HG03025 (cell line): ENCODE data around the gene WDFY2.
"Not testable (repeated sequence)": the region's sequence is repeated elsewhere in the genome, so short reads cannot be mapped to it uniquely, and the experiment has no call there.

ENCODE experiments used
- ATAC-seq: cut with Tn5 transposase; IDR thresholded peaks from one replicate; pipeline ENCODE4 v1.9.1; 2021; ENCODE audit warnings: mild to moderate bottlenecking, moderate library complexity; ENCODE audit not compliant: unreplicated experiment, low FRiP score

Gene WDFY2

GRCh38 chr13:51628059-51628852 lies 44.0 kb downstream of the WDFY2 start:
- no peak for ATAC-seq

DNA sequence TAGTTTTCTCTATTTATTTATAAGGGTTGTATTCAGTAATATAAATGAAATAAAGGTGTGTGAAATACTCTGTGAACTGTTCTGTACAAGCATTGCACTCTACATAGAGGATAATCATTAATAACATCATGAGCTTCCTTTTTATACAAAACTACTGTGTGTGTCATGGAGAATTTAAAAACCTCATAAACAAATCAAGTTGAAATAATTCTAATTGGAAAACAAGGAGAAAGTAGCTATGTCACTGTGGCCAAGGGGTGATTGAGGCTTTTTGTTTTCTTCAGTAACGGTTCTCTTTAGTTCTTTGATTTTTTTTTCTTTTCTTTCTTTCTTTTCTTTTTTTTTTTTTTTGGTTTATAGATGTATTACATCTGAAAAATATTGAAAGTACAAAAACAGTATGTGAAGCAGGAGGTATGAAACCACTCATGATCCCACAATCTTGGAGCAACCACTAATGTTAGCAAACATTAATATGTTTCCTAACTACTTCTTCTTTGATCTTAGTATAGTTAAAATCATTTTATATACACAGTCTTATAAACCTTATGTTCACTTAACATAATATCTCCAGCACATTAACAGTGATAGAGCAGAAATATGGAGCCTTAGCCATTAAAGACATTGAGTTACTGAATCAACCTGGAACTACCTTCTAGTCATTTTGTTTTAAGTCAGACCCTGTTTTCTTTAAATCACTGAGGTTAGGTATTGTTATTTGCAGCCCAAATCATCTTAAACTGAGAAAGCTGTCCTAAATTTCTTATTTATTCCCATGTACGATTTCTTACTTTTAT lies 45.4 kb downstream of the WDFY2 start:
- no peak for ATAC-seq

- no peak for ATAC-seq
These were observed 46.0 kb downstream of the WDFY2 start for GRCh38 chr13:51630288-51630615.

GRCh38 chr13:51632591-51633362 lies 48.5 kb downstream of the WDFY2 start:
- ATAC-seq: no peak

DNA sequence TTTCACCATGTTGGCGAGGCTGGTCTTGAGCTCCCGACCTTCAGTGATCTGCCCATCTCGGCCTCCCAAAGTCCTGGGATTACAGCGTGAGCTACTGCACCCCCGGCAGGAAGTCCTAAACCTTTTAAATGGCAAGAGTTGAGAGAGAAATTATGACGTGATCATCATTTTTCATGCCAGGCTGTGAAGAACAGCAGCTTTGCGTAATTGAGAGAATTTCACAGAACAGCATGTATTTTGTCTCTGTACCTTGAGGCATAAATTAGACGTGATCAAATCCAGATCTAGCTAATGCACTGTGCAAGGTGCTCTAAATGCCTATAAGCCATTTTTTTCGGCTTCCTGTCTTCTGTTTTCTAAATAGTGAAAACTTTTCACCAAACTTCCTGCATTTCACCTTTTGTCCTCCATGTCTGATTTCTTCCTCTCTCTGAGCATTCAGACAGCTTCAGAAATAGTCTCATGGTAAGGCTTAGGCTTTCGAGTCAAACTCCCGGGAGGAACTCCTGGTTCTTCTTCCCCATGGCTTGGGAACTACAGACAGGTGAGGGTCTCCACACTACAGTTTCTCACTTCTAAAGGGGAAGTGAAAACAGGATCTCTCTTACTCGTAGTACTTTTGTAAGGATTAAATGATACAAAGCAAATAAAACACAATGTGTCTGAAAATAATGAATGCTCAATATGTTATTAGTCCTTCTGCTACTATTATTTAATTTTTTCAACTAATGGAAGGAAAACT lies 51.0 kb downstream of the WDFY2 start:
- no peak for ATAC-seq

- ATAC-seq: no peak
These were observed 52.2 kb downstream of the WDFY2 start for GRCh38 chr13:51636349-51636890.

- ATAC-seq: no peak
These were observed 53.6 kb downstream of the WDFY2 start for GRCh38 chr13:51637852-51638215.

DNA sequence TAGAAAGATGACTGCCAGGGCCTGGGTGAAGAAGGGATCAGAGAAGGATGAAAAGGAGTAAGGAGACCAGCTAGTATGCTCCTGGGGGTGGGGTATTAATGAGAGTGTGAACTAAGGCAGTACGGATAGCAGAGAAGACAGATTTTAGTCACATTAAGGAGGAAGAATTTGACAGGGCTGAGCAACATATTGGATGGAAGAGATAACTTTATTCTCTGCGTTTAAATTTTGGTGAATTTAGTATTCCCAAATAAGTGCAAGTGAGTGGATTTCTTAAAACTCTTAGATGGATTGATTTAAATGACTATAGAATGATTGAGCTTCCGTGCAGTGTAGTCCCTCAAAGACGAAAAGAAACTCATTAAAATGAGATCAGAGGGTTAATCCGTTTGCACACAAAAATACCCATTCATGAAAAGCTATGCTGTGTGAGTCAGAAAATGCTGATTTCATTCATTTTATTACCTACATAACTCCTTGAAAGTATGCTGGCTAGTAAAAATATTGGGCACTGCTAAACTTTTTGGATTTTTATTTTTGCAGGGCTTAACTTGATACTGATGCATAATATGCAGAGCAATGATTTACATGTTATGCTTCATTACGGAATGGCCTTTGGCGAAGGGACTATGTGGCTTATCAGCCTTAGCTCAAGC lies 54.1 kb downstream of the WDFY2 start:
- no peak for ATAC-seq

DNA sequence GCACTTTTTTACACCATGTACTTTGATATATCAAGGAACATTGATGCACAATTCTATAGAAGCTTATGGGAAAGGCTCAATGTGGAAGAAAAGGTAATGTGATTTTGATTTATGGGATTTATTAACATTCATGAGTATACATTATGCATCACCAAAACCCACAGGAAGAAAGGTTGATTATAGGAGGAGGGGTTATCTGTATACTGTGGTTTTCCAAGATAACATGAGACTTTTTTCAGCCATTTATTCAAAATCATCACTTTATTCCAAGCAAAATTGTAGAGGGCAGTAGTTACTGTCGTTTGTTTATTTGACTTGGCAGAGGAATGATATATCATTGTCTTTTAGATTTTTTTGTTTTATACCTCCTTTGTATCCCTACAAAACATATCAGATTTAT lies 54.9 kb downstream of the WDFY2 start:
- no peak for ATAC-seq

GRCh38 chr13:51640696-51641095 lies 56.4 kb downstream of the WDFY2 start:
- not testable (repeated sequence) for ATAC-seq

DNA sequence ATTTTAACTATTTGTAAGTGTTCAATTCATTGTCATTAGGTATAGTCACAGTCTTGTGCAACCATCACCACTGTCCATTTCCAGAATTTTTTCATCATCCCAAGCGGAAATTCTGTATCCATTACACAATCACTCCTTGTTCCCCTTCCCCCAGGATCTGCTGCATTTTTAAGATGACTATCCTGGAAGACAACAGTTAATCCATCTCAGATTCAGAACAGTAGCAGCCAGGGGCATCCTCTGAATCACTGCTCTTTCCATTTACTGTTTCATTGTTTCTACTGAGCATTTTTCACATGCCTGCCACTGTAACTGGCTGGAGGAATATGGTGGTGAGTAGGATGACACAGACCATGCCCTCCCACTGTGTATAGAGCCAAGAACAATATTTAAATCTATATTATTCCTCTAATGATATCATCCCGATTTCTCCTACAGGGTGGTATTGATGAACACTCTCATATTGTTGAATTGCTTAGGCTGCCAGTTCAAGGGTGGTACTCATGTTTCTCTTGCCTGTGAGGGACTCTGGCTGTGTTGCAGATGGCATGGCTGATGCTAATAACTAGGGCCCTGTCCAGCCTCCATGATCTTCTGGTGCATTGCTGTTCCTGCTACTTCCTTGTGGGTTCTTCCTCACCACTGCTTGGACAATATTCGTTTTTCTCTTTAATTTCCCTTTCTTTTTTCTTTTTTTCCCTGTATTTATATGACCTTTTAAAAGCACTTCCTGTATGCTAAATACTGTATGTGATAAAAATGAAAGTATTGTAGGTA lies 59.0 kb downstream of the WDFY2 start:
- no peak for ATAC-seq

GRCh38 chr13:51643882-51644281 lies 59.6 kb downstream of the WDFY2 start:
- ATAC-seq: no peak

DNA sequence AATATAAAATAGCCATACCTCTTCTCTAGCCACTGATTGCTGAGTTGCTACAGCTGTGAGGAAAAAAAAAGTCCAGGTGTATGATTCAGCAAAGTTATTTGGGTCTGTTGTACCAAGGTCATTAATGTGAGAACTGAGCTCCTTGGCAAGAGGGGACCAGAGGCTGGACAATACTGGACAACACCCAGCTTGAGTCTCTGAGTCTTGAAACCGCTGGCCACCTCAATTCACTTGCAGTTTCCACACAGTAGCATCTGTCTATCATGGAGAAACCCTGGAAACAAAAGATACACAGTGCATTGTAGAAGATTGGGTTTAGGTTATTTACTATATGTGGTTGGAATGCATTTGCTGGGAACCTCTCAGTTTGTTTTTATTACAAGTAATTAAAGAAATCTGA lies 60.4 kb downstream of the WDFY2 start:
- ATAC-seq: no peak

- no peak for ATAC-seq
These were observed 60.9 kb downstream of the WDFY2 start for GRCh38 chr13:51645154-51645650.

- ATAC-seq: no peak
These were observed 61.8 kb downstream of the WDFY2 start for GRCh38 chr13:51645761-51646670.

GRCh38 chr13:51647067-51647466 lies 62.8 kb downstream of the WDFY2 start:
- ATAC-seq: no peak

DNA sequence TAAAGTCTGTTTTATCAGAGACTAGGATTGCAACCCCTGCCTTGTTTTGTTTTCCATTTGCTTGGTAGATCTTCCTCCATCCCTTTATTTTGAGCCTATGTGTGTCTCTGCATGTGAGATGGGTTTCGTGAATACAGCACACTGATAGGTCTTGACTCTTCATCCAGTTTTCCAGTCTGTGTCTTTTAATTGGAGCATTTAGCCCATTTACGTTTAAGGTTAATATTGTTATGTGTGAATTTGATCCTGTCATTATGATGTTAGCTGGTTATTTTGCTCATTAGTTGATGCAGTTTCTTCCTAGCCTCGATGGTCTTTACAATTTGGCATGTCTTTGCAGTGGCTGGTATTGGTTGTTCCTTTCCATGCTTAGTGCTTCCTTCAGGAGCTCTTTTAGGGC lies 67.9 kb downstream of the WDFY2 start:
- ATAC-seq: not testable (repeated sequence)
